Osteoblast (primary cell): Measurements from ENCODE around the gene PIGQ. TPM values are rescaled to one million over a fixed set of nuclear protein-coding genes. Genes with fewer than 3 reads are reported as not detected.

Experiments used
- DNase-seq: peaks from one replicate; pipeline ENCODE4 v3.0.0; 2011; ENCODE audit warnings: low spot score, mixed read lengths; ENCODE audit not compliant: insufficient read length; ENCODE audit errors: missing footprints
- H2AFZ ChIP-seq: 2 replicates; pipeline ENCODE4 v1.6.0; 2011; ENCODE audit warnings: mild to moderate bottlenecking, low read length
- H3K27ac ChIP-seq: 2 replicates; pipeline ENCODE4 v1.5.1; 2011; ENCODE audit warnings: mild to moderate bottlenecking, low read depth, low read length, moderate library complexity
- H3K27me3 ChIP-seq: 2 replicates; pipeline ENCODE4 v1.6.0; 2012; ENCODE audit warnings: mild to moderate bottlenecking, control low read depth, inconsistent platforms, low read length, moderate library complexity; ENCODE audit not compliant: insufficient read depth
- H3K36me3 ChIP-seq: 2 replicates; pipeline ENCODE4 v1.5.1; 2011; ENCODE audit warnings: mild to moderate bottlenecking, low read length, control low read depth, moderate library complexity; ENCODE audit not compliant: insufficient read depth
- H3K4me1 ChIP-seq: 2 replicates; pipeline ENCODE4 v1.5.1; 2011; ENCODE audit warnings: mild to moderate bottlenecking, low read length, control low read depth, moderate library complexity; ENCODE audit not compliant: insufficient read depth
- H3K4me2 ChIP-seq: 2 replicates; pipeline ENCODE4 v1.6.0; 2011; ENCODE audit warnings: mild to moderate bottlenecking, low read length; ENCODE audit not compliant: insufficient read depth
- H3K4me3 ChIP-seq: fragments of 200-600 bp; sonication (generic); 3 replicates; pipeline ENCODE4 v1.5.1; 2012; ENCODE audit warnings: mild to moderate bottlenecking, low read length, inconsistent platforms; ENCODE audit not compliant: insufficient read depth
- H3K79me2 ChIP-seq: 2 replicates; pipeline ENCODE4 v1.6.0; 2012; ENCODE audit warnings: mild to moderate bottlenecking, low read length, control low read depth, inconsistent platforms; ENCODE audit not compliant: insufficient read depth
- H3K9me3 ChIP-seq: 2 replicates; pipeline ENCODE4 v1.5.1; 2011; ENCODE audit warnings: low read depth, low read length, control low read depth
- H4K20me1 ChIP-seq: 2 replicates; pipeline ENCODE4 v1.6.0; 2012; ENCODE audit warnings: mild to moderate bottlenecking, low read length, control low read depth; ENCODE audit not compliant: insufficient read depth
- total RNA-seq: library from RNA; depleted of rRNA; stranded (reverse); fragments of >200 nt; gene quantifications from 2 replicates; pipeline ENCODE4 v1.2.3, GENCODE V29; 2012
- TF ChIP-seq, protein P1 (sequence below): IDR thresholded peaks from 2 replicates; pipeline ENCODE4 v1.5.1; 2011; ENCODE audit warnings: mild to moderate bottlenecking, low read depth, low read length, moderate library complexity; ENCODE audit errors: extremely low read depth

PIGQ gene
- total RNA-seq, 1 donor = 29.0 TPM

DNA sequence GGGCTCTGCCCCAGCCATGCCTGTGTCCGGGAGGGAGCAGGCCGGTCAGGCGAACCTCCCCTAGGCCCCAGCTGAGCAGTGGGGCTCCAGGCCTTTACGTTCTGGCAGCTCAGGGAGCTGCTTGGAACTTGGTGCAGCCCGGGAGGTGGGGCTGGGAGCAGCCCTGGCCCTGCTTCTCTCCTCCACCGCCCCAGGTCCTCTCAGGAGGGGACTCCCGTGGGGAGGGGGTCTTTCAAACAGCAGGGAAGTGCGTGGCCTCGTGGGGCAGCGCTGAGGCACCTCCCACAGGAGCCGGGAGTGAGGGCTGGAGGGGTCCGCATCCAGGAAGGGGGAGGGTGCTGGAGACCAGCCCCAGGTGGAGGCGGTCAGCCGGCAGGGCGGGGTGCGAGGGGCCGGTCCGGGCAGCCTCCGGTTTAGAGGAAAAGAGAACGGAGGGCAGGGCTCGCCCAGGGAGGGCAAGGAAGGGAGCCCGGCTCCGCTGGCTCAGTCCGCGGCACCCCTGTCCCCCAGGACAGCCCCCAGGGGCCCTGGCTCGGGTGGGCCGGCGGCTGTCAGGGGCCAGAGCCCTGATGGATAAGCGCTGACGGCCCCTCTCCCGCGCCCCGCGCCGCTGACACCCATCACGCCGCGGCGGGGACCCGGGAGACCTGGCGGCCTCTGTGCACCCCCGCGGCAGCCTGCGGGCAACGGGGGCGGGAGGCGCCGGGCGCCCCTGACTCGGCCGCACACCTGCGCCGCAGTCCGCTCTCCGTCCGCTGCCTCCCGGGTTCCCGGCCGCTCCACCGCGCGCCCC lies 10.2 kb upstream of the PIGQ start:
- TF ChIP-seq, protein P1, sequence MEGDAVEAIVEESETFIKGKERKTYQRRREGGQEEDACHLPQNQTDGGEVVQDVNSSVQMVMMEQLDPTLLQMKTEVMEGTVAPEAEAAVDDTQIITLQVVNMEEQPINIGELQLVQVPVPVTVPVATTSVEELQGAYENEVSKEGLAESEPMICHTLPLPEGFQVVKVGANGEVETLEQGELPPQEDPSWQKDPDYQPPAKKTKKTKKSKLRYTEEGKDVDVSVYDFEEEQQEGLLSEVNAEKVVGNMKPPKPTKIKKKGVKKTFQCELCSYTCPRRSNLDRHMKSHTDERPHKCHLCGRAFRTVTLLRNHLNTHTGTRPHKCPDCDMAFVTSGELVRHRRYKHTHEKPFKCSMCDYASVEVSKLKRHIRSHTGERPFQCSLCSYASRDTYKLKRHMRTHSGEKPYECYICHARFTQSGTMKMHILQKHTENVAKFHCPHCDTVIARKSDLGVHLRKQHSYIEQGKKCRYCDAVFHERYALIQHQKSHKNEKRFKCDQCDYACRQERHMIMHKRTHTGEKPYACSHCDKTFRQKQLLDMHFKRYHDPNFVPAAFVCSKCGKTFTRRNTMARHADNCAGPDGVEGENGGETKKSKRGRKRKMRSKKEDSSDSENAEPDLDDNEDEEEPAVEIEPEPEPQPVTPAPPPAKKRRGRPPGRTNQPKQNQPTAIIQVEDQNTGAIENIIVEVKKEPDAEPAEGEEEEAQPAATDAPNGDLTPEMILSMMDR = no peak
- peaks cover 2% of the 10 kb centered on the region for H3K4me1 ChIP-seq
- no peaks in the 10 kb centered on the region for H3K79me2 ChIP-seq
- no peak overlapping the region for H3K27ac ChIP-seq
- peaks cover 3% of the 10 kb centered on the region for H4K20me1 ChIP-seq
- no peak overlapping the region for H3K4me2 ChIP-seq
- H3K36me3 ChIP-seq = no peaks in the 10 kb centered on the region
- no peaks in the 10 kb centered on the region for H3K9me3 ChIP-seq
- H2AFZ ChIP-seq = no peak overlapping the region
- DNase-seq = peak; percentile 91
- peaks cover 36% of the 10 kb centered on the region for H3K27me3 ChIP-seq
- no peak overlapping the region for H3K4me3 ChIP-seq

- no peaks in the 10 kb centered on the region for H3K36me3 ChIP-seq
- peaks cover 36% of the 10 kb centered on the region for H3K27me3 ChIP-seq
- H3K79me2 ChIP-seq = no peaks in the 10 kb centered on the region
- no peak within 1 kb of the TSS for H3K4me3 ChIP-seq
- H3K4me1 ChIP-seq = no peaks in the 10 kb centered on the region
- TF ChIP-seq, protein P1 = no peak
- DNase-seq = no peak
- H3K27ac ChIP-seq = no peak within 1 kb of the TSS
- H4K20me1 ChIP-seq = peaks cover 3% of the 10 kb centered on the region
- H3K9me3 ChIP-seq = no peaks in the 10 kb centered on the region
- H2AFZ ChIP-seq = no peak within 1 kb of the TSS
- no peak within 1 kb of the TSS for H3K4me2 ChIP-seq
Measured at GRCh38 chr16:560204-560700, 9.5 kb upstream of the PIGQ start, which contains the start of gene PRR35. PRR35 (plus strand) TSS chr16:560394; CDS start chr16:563295, 2,901 bp downstream.

- Histone ChIP-seq H3K4me1 (no peaks in the 10 kb centered on the region), H2AFZ (no peak overlapping the region), H3K27me3 (peaks cover 36% of the 10 kb centered on the region), H3K79me2 (no peaks in the 10 kb centered on the region), H3K27ac (no peak overlapping the region), H4K20me1 (peaks cover 3% of the 10 kb centered on the region), H3K4me3 (no peak overlapping the region), H3K4me2 (no peak overlapping the region), H3K9me3 (no peaks in the 10 kb centered on the region), H3K36me3 (no peaks in the 10 kb centered on the region)
- TF ChIP-seq, protein P1 = no peak
- DNase-seq = peak; percentile 89
Measured at GRCh38 chr16:560701-561412, 8.9 kb upstream of the PIGQ start.

DNA sequence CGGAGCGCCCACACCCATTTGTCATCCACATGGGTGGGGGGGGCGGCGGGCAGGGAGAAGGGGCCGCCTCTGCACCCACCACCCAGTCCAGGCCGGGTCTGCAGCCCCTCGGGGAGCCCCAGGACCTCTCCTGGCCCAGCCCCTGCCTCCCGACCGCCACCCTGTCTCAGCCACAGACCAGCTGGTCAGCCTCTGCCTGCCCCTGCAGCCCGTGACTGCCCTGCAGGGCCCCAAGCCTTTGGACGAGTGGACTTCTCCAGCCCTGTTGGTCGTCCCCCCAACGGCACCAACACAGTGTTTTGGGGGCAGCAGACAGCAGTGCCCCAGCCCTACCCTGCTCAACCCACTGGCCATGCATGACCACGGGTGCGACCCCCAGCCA lies 8.4 kb upstream of the PIGQ start:
- Histone ChIP-seq H3K27ac (no peak overlapping the region), H3K9me3 (no peaks in the 10 kb centered on the region), H3K4me2 (no peak overlapping the region), H3K4me1 (no peaks in the 10 kb centered on the region), H3K27me3 (peaks cover 36% of the 10 kb centered on the region), H3K4me3 (no peak overlapping the region), H4K20me1 (peaks cover 3% of the 10 kb centered on the region), H2AFZ (no peak overlapping the region), H3K79me2 (no peaks in the 10 kb centered on the region), H3K36me3 (no peaks in the 10 kb centered on the region)
- TF ChIP-seq, protein P1 = no peak
- DNase-seq = peak; percentile 92
